HepG2 (cell line): ENCODE results near the gene QSOX1. TPM values are rescaled to one million over a fixed set of nuclear protein-coding genes. Genes with fewer than 3 reads are reported as not detected.

ENCODE experiments used
- DBP ChIP-seq: sonication (generic); formaldehyde crosslinking; IDR thresholded peaks from 2 replicates; pipeline ENCODE4 v1.4.0; 2020; ENCODE audit warnings: missing genetic modification reagents; ENCODE audit errors: not compliant biosample characterization
- DDIT3 ChIP-seq: sonication (generic); formaldehyde crosslinking; IDR thresholded peaks from 2 replicates; pipeline ENCODE4 v1.4.0; 2020; ENCODE audit warnings: mild to moderate bottlenecking, missing genetic modification reagents
- KDM3A ChIP-seq: IDR thresholded peaks from 2 replicates; pipeline ENCODE4 v1.6.1; 2018; ENCODE audit warnings: low read depth, missing compliant biosample characterization
- POLR2A ChIP-seq, 2 experiments: IDR thresholded peaks; 2 replicates each; pipeline ENCODE4 v1.6.1; 2011; ENCODE audit warnings: low read depth in 2 of 2, low read length in 2 of 2, mild to moderate bottlenecking in 1 of 2, moderate library complexity in 1 of 2; ENCODE audit not compliant: insufficient read depth in 1 of 2
- SNAI1 ChIP-seq: sonication (generic); formaldehyde crosslinking; IDR thresholded peaks from 2 replicates; pipeline ENCODE4 v1.5.0; 2020; ENCODE audit warnings: mild to moderate bottlenecking, missing genetic modification reagents, borderline replicate concordance
- WIZ ChIP-seq: sonication (generic); formaldehyde crosslinking; IDR thresholded peaks from 2 replicates; pipeline ENCODE4 v1.5.1; 2020; ENCODE audit warnings: mild to moderate bottlenecking, missing genetic modification reagents
- ZBTB40 ChIP-seq, 2 experiments: fragments of 450-650 bp in 1 of 2; sonication (generic) in 1 of 2; formaldehyde crosslinking in 1 of 2; IDR thresholded peaks; 2 replicates each; pipeline versions ENCODE4 v1.6.1 to v1.8.0; 2016 to 2022; ENCODE audit warnings: antibody characterized with exemption in 1 of 2, mild to moderate bottlenecking in 1 of 2, missing genetic modification reagents in 1 of 2
- ZNF34 ChIP-seq: sonication (generic); formaldehyde crosslinking; IDR thresholded peaks from 2 replicates; pipeline ENCODE4 v1.4.0; 2020; ENCODE audit warnings: mild to moderate bottlenecking, missing genetic modification reagents, borderline replicate concordance
- ZNF572 ChIP-seq: sonication (generic); formaldehyde crosslinking; IDR thresholded peaks from 2 replicates; pipeline ENCODE4 v1.5.1; 2020; ENCODE audit warnings: mild to moderate bottlenecking, missing genetic modification reagents
- ZNF597 ChIP-seq: sonication (generic); formaldehyde crosslinking; IDR thresholded peaks from 2 replicates; pipeline ENCODE4 v1.5.0; 2020; ENCODE audit warnings: missing genetic modification reagents
- ZNF615 ChIP-seq: sonication (generic); formaldehyde crosslinking; IDR thresholded peaks from 2 replicates; pipeline ENCODE4 v1.5.0; 2020; ENCODE audit warnings: mild to moderate bottlenecking, missing genetic modification reagents, borderline replicate concordance
- ZSCAN20 ChIP-seq: sonication (generic); formaldehyde crosslinking; IDR thresholded peaks from 2 replicates; pipeline ENCODE4 v1.4.0; 2020; ENCODE audit warnings: missing genetic modification reagents, mild to moderate bottlenecking, borderline replicate concordance
- polyA plus RNA-seq, 8 experiments: library from polyadenylated mRNA; depleted of rRNA in 3 of 8; stranded (reverse) in 7 of 8; unstranded in 1 of 8; fragments of >200 nt; fragmentation: Illumina TruSeq in 4 of 8; extraction: Trizol in 4 of 8; gene quantifications; 2 replicates each; pipeline versions ENCODE4 v1.2.1 to v1.2.3, GENCODE V29; 2011 to 2016; ENCODE audit warnings: low read depth in 4 of 8, missing spikeins in 1 of 8, mixed read lengths in 1 of 8; ENCODE audit not compliant: insufficient read depth in 1 of 8
- total RNA-seq, 5 experiments: library from RNA; depleted of rRNA; stranded (reverse); fragments of >200 nt; fragmentation: Illumina TruSeq; extraction: Trizol; gene quantifications; 2 replicates each; pipeline ENCODE4 v1.2.3, GENCODE V29; 2016; ENCODE audit warnings: low read depth in 1 of 5
- TF ChIP-seq, protein P1 (sequence below), 2 experiments: sonication (generic) in 1 of 2; formaldehyde crosslinking in 1 of 2; IDR thresholded peaks; 2 replicates each; pipeline versions ENCODE4 v1.5.1 to v1.6.1; 2011 to 2020; ENCODE audit warnings: borderline replicate concordance in 1 of 2, low read depth in 1 of 2, low read length in 1 of 2, mild to moderate bottlenecking in 1 of 2, missing genetic modification reagents in 1 of 2, moderate library complexity in 1 of 2

Gene QSOX1
- total and polyA plus RNA-seq, 2 of the 13 experiments (the other 11 are each of a cell fraction or from before 2014, with no cell fraction given): 6.8 to 40.2 TPM

DNA sequence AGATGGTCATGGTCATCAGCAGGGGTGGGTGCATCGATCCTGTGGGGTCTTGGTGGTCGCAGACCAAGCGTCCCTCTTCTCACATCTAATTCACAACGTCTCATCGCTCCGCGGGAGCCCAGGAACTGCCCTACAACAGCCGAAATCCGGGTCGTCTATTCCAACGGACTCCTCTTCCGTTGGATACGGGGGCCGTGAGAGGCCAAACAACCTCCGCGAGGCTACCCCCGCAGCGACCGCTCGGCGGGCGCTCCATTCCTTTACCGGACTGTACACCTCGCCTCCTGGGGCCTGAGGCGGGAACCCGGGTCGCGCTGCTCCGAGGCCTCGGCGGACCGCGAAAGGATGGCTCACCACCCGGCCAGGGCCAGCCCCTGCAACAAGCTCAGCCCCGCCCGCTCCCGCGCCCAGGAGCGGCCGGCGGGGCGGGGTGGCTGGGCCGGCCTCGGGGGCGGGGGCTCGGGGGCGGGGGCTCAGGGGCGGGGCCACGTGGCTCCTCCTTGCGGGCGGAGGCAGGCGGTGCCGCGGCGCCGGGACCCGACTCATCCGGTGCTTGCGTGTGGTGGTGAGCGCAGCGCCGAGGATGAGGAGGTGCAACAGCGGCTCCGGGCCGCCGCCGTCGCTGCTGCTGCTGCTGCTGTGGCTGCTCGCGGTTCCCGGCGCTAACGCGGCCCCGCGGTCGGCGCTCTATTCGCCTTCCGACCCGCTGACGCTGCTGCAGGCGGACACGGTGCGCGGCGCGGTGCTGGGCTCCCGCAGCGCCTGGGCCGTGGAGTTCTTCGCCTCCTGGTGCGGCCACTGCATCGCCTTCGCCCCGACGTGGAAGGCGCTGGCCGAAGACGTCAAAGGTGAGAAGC lies at the start of gene QSOX1 (continued):
- no peak for TF ChIP-seq ZBTB40 (IDR thresholded peaks at IDR 0.05)
- no peak; the same call in 1 of the 2 replicates for TF ChIP-seq ZBTB40 (CRISPR knock-in tag; IDR thresholded peaks at IDR 0.05)
- no peak for TF ChIP-seq ZNF572
- TF ChIP-seq ZNF615: no peak
- no peak for TF ChIP-seq DBP (CRISPR knock-in tag)
- TF ChIP-seq DDIT3 (CRISPR knock-in tag): no peak
- no peak for TF ChIP-seq WIZ (CRISPR knock-in tag)
- TF ChIP-seq ZSCAN20 (CRISPR knock-in tag): 0 out of 2 replicates have a peak, but pooled peaks have one; percentile 69
- TF ChIP-seq KDM3A: no peak
- no peak for TF ChIP-seq SNAI1 (CRISPR knock-in tag)
- TF ChIP-seq, protein P1, sequence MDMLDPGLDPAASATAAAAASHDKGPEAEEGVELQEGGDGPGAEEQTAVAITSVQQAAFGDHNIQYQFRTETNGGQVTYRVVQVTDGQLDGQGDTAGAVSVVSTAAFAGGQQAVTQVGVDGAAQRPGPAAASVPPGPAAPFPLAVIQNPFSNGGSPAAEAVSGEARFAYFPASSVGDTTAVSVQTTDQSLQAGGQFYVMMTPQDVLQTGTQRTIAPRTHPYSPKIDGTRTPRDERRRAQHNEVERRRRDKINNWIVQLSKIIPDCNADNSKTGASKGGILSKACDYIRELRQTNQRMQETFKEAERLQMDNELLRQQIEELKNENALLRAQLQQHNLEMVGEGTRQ (IDR thresholded peaks at IDR 0.05; ENCODE audit: low read depth, low read length): no peak
- TF ChIP-seq, protein P1 (CRISPR knock-in tag; IDR thresholded peaks at IDR 0.05; ENCODE audit: borderline replicate concordance): peak; percentile 36; the same call in 1 of the 2 replicates
- peak; percentile 9 to 78; a peak in 3 of 4 replicates for TF ChIP-seq POLR2A (IDR thresholded peaks at IDR 0.05; ENCODE audit: insufficient read depth in 1 of 2, low read depth in 2 of 2, low read length in 2 of 2)
- no peak for TF ChIP-seq ZNF34
- no peak for TF ChIP-seq ZNF597
